NCI-H128 (cell line): ENCODE measurements around the gene FOLR2.
"Not testable (repeated sequence)": the region's sequence is repeated elsewhere in the genome, so short reads cannot be mapped to it uniquely, and the experiment has no call there.

Experiments used
- DNase-seq: peaks from one replicate; lab custom pipeline; 2025; ENCODE audit not compliant: unreplicated experiment; lab: John Stamatoyannopoulos, UW

FOLR2 gene

DNA sequence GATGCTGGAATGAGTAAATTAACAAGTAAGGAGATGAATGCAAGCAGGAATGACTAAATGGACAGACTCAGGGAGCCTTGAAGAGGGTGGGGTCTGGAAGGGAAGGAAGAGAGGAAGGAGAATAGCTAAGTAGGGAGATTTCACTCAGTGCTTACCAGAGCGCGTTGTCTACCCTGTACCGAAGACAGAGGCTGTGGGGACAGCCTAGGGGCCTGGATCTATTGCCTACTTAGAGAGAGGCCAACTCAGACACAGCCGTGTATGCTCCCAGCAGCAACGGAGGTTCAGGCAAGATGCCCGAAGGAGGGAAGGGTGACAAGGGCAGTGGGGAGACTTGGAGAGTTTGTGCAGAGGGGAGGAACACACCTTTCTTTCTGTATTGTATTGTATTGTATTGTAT is at the start of gene FOLR2:
FOLR2 (plus strand) TSS at position 157 of the 400 bp plus-strand sequence. CDS start 1,791 bp downstream, outside the sequence.
- DNase-seq = no peak

DNA sequence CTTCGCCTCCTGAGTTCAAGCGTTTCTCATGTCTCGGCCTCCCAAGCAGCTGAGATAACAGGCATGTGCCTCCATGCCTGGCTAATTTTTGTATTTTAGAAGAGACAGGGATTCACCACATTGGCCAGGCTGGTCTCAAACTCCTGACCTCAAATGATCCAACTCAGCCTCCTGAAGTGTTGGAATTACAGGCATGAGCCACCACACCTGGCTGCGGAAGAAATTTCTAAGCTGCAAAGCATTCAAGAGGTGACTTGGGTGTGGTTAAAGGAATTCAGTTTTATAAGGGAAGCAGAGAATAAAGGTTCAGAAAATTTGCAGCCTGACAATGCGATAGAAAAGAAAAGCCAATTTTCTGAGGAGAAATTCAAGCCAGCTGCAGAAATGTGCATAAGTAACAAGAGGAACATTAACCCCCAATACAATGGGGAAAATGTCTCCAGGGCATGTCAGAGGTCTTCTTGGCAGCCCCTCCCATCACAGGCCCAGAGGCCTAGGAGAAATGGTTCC is 47.5 kb upstream of the FOLR2 start:
- not testable (repeated sequence) for DNase-seq

DNA sequence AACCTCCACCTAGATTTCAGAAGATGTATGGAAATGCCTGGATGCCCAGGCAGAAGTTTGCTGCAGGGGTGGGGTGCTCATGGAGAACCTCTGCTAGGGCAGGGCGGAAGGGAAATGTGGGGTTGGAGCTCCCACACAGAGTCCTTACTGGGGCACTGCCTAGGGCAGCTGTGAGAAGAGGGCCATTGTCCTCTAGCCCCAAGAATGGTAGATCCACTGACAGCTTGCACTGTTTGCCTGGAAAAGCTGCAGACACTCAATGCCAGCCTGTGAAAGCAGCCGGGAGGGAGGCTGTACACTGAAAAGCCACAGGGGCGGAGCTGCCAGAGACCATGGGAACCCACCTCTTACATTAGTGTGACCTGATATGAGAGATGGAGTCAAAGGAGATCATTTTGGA is 46.8 kb upstream of the FOLR2 start:
- not testable (repeated sequence) for DNase-seq

DNA sequence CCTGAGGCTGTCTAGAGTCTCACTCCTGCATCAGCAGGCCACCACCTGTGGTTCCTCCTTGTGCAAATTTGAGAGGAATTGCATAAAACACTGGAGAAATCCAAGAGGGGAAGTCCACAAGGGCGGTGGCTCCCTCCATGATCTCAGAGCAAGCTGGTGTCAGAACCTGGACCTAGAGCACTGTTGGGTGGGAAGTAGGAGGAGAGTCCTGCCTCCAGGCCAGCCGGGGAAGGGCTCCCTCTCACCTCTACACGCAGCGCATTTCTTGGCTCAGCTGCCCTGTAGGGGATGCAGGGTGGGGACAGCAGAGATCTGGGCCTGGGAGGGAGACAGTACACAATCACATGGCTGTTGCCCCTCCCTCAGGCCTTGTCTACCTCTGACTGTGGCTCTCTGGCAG is 44.6 kb upstream of the FOLR2 start:
- not testable (repeated sequence) for DNase-seq

DNA sequence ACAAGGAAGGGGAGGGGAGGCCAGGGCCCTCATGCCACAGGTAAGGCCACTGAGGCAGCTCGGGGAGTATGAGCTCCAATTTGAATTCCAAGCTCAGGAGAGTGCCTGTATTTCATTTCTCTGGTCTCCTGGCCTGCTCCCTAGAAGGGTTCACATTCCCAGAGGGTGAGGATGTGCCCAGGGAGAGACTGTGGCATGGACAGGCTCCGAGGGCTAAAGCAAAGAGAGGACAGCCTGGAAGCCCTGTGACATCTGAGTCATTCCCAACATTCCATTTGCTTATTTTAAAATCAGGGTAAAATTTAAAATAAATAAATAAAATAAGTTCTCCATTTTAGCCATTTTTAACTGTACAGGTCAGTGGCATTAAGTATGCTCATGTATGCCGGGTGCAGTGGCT is 43.3 kb upstream of the FOLR2 start:
- DNase-seq = no peak

DNA sequence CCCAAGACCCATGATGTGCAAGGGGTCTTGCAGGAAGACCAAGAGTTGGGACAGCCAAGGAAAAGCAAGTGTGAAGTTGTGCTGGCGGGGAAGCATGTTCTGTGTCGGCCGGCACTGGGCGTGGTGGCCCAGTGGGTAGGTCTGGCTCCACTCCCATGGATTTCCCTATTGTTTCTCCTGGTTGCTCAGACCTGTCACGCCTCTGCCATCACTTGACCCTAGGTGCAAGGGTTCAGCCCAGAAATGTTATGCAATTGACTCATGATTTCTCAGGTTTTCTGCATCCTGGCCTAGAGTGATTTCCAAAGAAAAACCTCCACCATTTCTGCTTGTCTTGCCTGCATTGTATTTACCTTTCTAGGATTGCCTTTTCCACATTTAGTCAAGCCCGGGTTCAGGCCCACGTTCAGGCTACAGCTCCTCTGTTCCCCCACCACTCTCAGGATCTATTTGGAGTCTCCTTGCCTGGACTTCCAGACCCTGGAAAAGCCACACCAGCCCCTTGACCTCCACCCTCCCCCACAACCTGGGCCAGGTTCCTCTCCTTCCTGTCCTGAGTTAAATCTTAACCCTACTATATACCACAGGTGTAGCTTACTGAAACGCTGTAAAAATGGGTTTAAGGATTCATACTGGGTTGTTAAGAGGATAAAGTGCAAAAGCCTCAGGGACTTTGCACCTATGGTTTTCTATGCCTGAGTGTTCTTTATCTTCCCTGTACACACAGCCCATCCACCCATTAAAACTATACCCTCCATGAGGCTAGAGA is 42.1 kb upstream of the FOLR2 start:
- no peak for DNase-seq

DNA sequence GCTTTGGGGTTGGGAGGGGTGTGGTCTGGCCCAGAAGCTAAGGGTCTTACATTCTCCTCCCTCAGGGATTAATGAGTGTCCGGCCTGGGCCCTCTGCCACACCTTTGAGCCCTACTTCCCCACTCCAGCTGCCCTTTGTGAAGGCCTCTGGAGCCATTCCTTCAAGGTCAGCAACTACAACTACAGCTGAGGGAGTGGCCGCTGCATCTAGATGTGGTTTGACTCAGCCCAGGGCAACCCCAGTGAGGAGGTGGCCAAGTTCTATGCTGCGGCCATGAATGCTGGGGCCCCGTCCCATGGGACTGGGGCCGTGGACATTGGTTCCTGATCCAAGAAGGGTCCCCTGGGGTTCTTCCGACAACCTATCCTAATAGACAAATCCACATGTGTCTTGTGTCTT is 38.9 kb upstream of the FOLR2 start:
- no peak for DNase-seq

DNA sequence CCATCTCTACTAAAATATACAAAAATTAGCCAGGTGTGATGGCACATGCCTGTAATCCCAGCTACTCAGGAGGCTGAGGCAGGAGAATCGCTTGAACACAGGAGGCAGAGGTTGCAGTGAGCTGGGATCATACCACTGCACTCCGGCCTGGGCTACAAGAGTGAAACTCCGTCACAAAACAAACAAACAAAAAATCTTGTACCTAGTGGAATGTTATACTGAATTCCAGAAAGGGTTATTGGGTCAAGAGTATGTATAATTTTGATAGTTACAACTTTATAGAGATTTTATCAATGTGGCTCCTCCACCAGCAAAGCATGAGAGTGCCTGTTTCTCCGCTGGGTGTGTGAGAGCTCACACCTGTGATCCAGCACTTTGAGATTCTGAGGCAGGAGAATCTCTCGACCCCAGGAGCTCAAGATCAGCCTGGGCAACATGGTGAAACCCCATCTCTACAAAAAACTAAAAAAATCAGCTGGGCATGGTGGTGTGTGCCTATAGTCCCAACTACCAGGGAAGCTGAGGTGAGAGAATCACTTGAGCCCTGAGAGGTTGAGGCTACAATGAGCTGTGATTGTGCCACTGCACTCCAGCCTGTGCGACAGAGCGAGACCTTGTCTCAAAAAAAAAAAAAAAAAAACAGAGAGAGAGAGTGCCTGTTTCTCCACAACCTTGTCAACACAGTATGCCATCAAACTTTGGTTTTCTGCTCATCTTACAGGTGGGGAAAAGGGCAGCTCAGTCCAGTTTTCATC is 37.4 kb upstream of the FOLR2 start:
- DNase-seq = no peak

DNA sequence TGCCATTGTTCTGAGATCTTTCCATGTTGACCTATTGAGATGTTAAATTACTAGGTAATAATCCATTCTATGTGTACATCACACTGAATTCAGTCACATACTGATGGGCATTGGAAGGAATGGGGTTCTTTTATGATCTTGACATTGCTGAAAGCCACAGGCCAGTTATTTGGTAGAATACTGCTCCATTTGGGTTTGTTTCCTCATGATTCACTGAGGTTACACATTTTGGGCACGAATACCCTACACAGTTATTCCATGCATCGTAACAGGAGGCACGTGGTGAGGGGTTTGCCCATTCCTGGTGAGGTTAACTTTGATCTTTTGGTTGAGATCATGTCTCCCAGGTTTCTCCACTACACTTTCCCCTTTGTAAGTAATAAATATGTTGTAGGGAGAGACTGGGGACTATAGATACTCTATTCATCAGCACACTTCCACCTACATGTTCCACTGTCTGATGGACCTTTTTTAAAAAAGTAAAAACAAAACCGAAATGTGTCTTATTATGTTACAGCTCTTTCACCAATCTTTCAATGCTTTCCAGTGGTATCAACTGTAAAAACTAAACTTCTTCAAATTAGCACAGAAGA is 36.7 kb upstream of the FOLR2 start:
- no peak for DNase-seq

DNA sequence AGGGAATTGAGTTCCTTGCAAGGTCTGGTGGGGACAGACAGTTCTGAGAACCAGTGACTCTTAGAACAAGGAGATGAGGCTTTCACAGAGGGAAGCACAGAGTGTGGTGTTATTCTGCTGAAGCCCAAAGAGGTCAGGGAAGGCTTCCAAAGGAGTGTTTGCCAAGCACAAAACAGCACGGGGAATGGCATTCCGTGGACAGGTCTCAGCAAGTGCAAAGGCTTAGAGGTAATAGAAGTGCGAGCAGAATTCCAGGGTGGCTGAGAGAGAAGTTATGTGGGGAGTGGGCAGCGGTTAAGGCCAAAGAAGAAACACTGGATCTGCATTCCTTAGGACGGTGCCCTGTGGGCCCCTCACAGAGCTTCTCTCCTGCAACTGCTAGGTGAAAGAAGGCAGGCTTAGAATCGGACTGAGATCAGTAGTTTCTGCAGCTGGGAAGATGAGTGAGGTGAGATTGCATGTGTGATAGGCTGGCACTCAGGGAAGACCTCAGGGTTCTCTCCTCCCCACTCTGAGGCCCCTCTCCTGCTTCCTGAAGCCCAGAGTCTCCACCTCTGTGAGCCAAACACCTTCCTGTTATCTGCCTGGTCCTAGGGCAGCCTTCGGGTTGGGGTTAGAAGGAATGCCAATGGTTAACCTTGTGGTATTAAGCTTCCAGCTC is 35.6 kb upstream of the FOLR2 start:
- not testable (repeated sequence) for DNase-seq

DNA sequence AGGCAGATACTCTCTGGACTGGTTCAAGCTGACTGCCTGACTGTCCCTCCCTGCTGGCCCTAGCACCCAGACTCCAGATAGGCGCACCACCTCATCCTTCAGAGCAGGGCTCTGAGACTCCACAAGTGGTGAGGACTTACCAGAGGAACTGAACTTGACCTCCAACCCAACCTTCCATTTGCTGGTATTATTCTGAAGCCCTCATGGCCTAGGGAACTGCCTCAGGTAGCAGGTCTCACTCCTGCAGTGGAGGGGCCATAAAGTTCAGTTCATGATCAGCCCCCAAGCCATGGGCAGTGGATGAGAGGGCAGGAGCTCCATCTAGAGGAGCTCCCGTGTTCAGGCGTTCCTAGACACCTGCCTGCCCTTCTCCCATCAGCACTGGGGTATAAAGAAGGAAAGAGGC is 35.0 kb upstream of the FOLR2 start:
- DNase-seq = not testable (repeated sequence)

DNA sequence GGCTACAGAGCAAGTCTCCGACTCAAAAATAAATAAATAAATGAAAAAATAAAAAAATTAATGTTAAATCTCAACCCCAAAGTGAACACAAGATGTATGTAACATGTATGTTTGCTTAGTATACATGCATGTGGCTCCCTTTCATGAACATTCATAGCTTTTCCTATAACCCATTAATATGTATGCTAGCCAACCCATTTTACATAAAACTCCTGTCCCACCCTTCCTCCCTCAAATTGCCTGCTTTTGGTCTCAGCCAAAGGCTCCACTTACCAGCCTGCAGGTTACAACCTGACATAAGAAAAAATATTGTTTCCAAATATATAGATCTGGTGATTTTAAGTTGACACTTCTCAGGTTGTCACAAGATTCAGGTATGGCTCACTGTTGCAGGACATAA is 28.3 kb upstream of the FOLR2 start:
- DNase-seq = no peak

DNA sequence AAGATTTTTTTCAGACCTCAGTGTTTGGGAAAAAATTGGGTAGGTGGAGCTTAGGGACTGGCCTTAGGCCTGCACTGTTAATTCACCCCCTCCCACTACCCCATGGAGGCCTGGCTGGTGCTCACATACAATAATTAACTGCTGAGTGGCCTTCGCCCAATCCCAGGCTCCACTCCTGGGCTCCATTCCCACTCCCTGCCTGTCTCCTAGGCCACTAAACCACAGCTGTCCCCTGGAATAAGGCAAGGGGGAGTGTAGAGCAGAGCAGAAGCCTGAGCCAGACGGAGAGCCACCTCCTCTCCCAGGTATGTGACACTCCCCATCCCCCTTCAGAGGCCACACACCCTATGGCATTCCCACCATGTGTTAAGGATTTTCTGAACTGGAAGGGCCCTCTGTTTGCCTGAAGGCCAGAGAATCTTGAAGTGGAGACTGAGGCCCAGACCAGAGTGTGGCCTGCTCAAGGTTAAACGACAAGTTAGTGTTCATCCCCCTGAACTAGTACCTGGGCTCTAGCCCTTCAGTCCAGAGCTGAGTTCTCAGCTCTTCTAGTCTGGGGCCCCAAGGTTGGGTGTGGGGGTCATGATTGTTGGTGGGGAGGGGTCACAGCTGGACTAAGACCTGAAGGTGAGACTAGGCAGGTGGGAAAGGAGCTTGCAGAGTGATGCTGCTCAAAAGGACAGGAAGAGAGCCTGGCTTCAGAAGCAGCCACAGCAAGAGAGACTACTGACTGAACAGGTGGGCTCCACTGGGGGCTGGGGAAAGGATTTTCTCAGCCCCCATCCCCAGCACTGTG is 26.9 kb upstream of the FOLR2 start:
- no peak for DNase-seq

DNA sequence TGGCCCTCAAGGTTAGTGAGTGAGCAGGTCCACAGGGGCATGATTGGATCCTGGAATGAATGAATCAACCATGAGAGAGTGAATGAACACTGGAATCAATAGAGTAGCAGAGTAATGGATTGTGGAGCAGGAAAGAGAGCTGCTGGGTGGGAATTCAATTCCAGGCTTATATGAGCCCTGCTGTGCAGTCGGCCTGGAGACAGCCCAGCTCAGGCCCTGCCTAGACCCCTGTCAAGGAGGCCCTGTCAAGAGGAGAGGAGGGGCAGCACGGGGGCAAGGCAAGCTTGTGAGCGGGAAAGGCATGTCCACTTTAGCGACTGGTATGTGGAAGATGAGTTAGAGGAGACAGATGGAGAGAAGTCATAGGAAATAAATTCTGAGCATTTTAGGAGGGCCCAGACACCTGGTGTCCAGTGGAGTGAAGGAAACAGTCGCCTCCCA is 25.9 kb upstream of the FOLR2 start:
- DNase-seq = no peak

DNA sequence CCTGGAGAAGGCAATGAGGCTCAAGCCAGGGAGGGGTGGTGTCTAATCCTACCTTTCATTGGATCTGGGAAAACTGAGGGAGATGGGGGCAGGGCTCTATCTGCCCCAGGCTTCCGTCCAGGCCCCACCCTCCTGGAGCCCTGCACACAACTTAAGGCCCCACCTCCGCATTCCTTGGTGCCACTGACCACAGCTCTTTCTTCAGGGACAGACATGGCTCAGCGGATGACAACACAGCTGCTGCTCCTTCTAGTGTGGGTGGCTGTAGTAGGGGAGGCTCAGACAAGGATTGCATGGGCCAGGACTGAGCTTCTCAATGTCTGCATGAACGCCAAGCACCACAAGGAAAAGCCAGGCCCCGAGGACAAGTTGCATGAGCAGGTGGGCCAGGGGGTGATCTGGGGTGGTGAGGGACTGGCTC is 24.6 kb upstream of the FOLR2 start, which contains the start of gene FOLR1:
FOLR1 (plus strand) TSS at position 180 of the 421 bp plus-strand sequence; CDS start at position 214, 34 bp downstream.
- DNase-seq = no peak

DNA sequence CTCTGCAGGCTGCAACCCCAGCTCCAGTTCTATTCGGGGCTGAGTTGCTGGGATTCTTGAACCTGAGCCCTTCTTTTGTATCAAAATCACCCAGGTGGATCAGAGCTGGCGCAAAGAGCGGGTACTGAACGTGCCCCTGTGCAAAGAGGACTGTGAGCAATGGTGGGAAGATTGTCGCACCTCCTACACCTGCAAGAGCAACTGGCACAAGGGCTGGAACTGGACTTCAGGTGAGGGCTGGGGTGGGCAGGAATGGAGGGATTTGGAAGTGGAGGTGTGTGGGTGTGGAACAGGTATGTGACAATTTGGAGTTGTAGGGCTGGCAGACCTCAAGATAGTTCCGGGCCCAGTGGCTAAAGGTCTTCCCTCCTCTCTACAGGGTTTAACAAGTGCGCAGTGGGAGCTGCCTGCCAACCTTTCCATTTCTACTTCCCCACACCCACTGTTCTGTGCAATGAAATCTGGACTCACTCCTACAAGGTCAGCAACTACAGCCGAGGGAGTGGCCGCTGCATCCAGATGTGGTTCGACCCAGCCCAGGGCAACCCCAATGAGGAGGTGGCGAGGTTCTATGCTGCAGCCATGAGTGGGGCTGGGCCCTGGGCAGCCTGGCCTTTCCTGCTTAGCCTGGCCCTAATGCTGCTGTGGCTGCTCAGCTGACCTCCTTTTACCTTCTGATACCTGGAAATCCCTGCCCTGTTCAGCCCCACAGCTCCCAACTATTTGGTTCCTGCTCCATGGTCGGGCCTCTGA is 20.9 kb upstream of the FOLR2 start:
- DNase-seq = no peak

DNA sequence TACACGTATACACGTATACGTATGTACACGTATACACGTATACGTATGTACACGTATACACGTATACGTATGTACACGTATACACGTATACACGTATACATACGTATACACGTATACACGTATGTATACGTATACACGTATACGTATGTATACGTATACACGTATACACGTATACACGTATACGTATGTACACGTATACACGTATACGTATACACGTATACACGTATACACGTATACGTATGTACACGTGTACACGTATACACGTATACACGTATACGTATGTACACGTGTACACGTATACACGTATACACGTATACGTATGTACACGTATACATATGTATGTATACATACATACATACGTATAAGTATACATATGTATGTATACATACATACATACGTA is 15.1 kb upstream of the FOLR2 start:
- DNase-seq = not testable (repeated sequence)

DNA sequence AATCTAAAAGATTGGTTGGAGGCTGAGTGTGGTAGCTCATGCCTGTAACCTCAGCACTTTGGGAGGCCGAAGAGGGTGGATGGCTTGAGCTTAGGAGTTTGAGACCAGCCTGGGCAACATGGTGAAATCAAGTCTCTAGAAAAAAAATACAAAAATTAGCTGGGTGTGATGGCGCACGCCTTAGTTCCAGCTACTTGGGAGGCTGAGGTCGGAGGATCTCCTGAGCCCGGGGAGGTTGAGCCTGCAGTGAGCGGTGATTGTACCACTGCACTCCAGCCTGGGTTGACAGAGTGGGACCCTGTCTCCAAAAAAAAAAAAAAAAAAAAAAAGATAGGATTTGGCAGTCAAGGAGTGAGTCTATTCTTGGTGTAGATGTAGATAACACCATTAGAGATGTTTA is 14.0 kb upstream of the FOLR2 start:
- no peak for DNase-seq

DNA sequence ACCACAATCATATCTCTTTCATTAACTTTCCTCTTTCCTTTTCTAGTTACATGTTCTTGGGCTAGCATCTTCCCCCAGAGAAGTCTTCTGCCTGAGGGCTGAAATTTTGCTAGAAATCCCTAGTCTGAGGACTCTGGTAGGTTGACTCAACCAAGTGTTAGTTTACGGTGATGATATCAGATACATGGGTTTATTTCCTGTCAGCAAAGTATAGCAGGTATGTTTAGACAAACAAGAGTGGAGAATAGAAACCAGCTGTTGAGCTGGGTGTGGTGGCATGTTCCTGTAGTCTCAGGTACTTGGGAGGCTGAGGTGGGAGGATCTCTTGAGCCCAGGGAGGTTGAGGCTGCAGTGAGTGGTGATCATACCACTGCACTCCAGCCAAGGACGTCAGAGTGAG is 13.4 kb upstream of the FOLR2 start:
- DNase-seq = no peak

DNA sequence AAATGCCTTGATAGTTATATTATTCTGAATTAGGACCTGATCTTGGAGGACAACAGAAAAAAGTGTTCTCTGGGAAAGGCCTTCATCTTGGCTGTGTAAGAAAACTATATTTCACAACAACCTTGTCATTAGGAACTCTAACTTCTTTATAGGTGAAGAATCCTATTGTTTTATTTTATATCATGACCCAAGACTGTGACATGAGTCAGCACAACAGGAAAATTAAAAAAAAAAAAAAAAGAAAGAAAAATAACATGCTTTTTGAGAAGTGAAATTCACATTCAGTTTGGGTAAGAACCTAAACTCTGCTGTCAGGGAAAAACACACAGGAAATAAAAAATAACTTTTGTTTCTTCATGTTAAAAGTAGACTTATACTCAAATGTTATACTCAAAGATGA is 11.7 kb upstream of the FOLR2 start:
- DNase-seq = no peak
